GM21390 (cell line): ENCODE data around the gene DGKH.
"Not testable (repeated sequence)": the region's sequence is repeated elsewhere in the genome, so short reads cannot be mapped to it uniquely, and the experiment has no call there.

Experiments used
- ATAC-seq: cut with Tn5 transposase; IDR thresholded peaks from one replicate; pipeline ENCODE4 v1.9.1; 2021; ENCODE audit not compliant: unreplicated experiment

Gene DGKH

DNA sequence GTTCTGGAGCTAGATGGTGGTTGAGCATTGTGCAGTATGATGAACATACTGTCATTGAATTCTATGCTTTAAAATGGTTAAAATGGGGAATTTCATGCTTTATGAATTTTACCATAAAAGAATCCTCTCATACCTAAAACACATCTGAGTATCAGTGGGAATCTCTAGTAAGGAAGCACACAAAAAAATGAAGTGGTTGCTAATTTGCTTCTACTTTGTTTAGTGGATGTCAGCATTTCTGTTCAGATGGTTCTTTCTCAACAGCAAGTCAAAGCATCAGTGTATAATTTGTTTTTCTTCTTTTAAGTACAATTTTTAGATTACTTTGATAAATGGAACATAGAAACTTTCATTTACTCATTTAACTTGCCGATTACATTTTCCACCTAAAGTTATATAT lies 171.4 kb downstream of the DGKH start:
- ATAC-seq: no peak

- no peak for ATAC-seq
Measured at GRCh38 chr13:42221121-42221765, 172.8 kb downstream of the DGKH start.

GRCh38 chr13:42223681-42224080 lies 175.2 kb downstream of the DGKH start:
- ATAC-seq: no peak

DNA sequence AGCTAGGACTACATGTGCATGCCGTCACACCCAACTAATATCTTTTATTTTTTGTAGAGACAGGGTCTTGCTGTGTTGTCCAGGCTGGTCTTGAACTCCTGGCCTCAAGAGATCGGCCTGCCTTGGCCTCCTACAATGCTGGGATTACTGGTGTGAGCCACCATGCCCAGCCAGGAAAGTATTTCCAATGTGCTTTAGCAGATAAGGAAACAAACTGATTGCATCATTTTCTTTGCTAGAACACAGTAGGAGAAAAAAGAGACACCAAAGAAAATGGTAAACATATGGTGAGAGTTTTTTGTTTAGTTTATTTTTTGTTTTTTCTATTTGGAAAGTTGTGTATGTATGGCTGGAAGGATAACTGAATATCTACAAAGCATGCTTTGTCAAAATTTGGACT lies 176.6 kb downstream of the DGKH start:
- no peak for ATAC-seq

GRCh38 chr13:42226759-42227158 lies 178.3 kb downstream of the DGKH start:
- ATAC-seq: not testable (repeated sequence)

GRCh38 chr13:42228527-42228926 lies 180.1 kb downstream of the DGKH start:
- no peak for ATAC-seq

DNA sequence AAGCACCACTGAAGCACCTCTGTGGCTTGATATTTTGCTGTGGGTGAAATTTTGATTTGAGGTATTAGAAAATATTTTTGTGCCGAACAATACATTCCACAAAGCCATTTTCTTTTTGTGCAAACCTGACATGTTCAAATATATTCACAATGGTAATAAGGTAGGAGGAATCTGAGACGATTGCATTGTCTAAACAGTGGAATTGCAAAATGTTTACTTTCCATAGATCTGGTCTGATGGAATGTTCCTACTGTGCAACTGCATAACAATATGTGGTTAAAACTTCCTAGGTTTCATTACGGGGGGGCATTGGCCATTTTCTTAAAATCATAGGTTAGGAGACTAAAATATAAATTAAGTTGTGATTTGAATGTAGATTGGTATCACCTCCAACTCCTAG lies 180.8 kb downstream of the DGKH start:
- no peak for ATAC-seq

DNA sequence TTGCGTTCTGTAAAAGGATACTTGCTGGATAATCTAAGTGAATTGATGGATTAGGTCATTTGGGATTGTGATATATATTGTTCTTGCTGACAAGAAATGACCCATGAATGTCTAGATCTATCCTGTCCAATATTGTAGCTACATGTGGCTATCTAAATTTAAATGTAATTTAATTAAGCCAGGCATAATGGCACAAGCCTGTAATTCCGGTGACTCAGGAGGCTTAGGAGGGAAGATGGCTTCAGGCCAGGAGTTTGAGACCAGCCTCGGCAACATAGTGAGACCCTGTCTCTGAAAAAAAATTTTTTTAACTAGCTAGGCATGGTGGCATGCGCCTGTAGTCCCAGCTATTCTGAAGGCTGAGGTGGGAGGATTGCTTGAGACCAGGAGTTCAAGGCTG lies 184.2 kb downstream of the DGKH start:
- no peak for ATAC-seq

GRCh38 chr13:42233726-42234125 lies 185.3 kb downstream of the DGKH start:
- no peak for ATAC-seq

DNA sequence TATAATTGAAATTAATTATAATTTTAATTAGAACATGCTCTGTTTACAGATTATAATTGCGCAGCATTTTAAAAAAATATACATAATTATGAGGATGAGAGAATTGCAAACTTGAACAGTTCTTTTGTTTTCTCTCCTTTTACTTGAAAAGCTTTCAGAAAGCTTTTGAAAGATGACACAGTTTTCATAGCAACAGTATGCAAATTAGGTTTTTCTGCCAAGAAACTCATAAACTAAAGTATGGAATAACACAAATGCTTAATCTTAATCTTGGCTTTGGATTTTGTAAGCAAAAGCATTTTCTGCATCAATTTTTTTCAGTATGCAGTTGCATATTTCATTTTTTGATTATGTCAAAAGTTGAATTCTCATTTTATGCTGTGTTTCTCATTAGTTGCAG lies 190.7 kb downstream of the DGKH start:
- ATAC-seq: no peak

DNA sequence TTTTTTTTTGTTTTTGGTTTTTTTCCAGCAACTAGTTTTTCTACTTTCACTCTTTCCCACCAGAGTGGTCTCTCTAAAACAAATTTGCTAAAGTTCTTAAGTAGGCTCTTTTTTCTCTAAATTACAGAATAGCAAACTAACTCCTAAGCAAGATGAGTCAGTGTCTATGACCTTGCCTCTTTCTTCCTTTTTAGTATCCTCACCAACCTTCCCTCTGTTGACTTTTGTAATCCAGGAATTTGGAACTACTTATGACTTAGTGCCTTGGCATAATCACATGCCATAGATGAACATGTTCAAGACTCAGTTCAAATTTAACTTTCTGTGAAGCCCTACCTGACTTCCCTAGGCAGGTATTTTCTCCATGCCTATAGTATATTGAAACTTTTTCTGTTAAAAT lies 191.2 kb downstream of the DGKH start:
- no peak for ATAC-seq

DNA sequence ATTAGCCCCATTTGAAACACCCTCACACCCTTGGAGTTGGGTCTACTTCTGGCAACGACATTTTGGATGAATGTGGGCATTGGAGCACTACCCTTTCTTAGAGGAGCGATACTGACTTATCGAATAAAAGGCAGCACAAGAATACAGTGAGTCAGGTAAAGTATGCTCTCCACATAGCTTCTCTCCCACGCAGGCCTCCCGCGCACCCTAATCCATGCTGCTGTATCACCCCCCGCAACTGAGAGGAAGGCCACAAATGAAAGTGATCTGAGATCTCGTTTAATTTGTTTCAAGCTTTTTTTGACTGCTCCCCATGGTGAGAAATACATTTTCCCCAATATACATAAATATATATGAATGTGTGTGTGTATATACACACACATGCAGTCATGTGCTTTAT lies 198.1 kb downstream of the DGKH start:
- no peak for ATAC-seq

GRCh38 chr13:42247883-42248282 lies 199.4 kb downstream of the DGKH start:
- ATAC-seq: no peak

GRCh38 chr13:42255886-42256285 lies 207.4 kb downstream of the DGKH start:
- no peak for ATAC-seq

DNA sequence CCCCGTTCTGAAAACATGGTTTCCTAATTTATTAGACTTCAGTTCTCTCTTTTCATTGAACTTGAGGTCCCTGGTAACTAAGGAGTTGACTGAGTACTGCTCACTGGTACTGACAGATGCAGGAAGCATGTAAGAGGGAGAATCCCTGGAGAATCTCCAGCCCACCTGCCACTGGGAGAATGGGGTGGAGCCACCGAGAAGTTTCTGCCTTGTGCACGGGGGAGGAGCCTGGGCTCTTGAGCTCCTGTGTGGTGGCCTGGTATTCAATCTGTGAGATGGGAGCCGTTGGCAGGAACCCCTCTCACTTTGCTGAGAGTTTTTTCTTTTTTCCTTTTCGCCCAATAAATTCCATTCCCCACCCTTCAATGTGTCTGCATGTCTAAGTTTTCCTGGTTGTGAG lies 210.3 kb downstream of the DGKH start:
- no peak for ATAC-seq

DNA sequence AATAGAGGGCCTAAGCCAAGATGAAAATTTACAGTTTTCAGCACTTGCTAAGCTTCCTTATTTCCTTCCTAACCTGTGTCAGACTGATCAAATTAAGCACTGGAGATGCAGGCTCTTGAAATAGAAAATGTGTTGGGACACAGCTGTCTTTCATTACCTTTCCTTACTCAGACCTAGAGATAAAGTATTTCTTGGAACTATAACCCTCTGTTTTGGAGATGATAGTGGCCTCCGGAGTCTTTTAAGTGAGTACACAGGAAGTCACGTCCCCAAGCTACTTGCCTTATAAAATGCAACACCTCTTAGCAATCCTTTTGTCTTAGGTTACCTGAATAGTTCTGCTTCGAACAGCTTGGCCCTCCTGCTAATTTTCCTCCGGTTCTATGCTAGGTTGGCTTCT lies 211.1 kb downstream of the DGKH start:
- ATAC-seq: no peak

GRCh38 chr13:42260903-42261654 lies 212.6 kb downstream of the DGKH start:
- ATAC-seq: no peak

- ATAC-seq: no peak
Measured at GRCh38 chr13:42266473-42266872, 218.0 kb downstream of the DGKH start.

GRCh38 chr13:42270160-42270856 lies 221.9 kb downstream of the DGKH start:
- no peak for ATAC-seq

- ATAC-seq: no peak
Measured at GRCh38 chr13:42270857-42271215, 222.4 kb downstream of the DGKH start.

- ATAC-seq: peak; percentile 79
Measured at GRCh38 chr13:42271337-42272114, 223.1 kb downstream of the DGKH start.
